D721Med (cell line): ENCODE measurements around the gene SKI.

Experiments
- DNase-seq: peaks from one replicate; pipeline ENCODE4 v3.0.0; 2011; ENCODE audit warnings: low spot score; ENCODE audit not compliant: insufficient read length
- FAIRE-seq: peaks from 2 replicates; lab custom pipeline; 2011; peaks lifted over from hg19 to GRCh38; lab: Jason Lieb, UNC
- TF ChIP-seq, protein P1 (sequence below): IDR thresholded peaks from 2 replicates; pipeline ENCODE4 v1.5.1; 2012; ENCODE audit warnings: mild to moderate bottlenecking, control low read depth; ENCODE audit not compliant: insufficient read depth; ENCODE audit errors: missing control alignments

SKI gene

DNA sequence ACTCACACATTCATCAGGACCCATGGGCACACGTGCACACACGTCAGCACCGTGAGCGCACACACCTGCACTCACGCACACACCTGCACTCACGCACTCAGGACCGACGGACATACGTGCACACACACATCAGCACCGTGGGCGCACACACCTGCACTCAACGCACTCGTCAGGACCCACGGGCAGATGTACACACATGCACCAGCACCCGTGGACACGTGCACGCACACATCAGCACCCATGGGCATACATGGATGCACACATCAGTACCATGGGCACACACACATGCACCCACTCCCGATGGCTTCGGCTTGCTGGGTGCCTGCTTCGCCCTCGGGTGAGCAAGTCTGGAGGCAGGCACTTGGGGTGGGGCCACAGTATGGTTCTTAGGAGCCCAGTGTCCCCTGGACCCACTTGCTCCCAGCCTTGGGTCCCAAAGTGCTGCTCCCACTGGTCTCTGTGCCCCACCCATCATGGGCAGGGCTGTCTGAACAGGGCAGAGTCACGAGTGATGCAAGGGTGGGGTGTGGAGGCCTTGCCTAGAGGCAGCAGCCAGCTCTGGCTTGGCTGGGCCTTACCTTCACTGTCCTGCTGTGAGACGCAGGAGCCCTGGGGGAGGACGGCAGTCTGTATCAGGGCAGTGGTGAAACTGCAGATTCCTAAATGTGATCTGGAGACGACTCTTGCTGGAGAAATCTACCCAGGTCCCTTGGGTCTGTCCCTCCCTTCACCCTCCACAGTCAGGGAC, 49.8 kb downstream of the SKI start:
- FAIRE-seq = no peak
- no peak for DNase-seq
- TF ChIP-seq, protein P1, sequence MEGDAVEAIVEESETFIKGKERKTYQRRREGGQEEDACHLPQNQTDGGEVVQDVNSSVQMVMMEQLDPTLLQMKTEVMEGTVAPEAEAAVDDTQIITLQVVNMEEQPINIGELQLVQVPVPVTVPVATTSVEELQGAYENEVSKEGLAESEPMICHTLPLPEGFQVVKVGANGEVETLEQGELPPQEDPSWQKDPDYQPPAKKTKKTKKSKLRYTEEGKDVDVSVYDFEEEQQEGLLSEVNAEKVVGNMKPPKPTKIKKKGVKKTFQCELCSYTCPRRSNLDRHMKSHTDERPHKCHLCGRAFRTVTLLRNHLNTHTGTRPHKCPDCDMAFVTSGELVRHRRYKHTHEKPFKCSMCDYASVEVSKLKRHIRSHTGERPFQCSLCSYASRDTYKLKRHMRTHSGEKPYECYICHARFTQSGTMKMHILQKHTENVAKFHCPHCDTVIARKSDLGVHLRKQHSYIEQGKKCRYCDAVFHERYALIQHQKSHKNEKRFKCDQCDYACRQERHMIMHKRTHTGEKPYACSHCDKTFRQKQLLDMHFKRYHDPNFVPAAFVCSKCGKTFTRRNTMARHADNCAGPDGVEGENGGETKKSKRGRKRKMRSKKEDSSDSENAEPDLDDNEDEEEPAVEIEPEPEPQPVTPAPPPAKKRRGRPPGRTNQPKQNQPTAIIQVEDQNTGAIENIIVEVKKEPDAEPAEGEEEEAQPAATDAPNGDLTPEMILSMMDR = no peak

DNA sequence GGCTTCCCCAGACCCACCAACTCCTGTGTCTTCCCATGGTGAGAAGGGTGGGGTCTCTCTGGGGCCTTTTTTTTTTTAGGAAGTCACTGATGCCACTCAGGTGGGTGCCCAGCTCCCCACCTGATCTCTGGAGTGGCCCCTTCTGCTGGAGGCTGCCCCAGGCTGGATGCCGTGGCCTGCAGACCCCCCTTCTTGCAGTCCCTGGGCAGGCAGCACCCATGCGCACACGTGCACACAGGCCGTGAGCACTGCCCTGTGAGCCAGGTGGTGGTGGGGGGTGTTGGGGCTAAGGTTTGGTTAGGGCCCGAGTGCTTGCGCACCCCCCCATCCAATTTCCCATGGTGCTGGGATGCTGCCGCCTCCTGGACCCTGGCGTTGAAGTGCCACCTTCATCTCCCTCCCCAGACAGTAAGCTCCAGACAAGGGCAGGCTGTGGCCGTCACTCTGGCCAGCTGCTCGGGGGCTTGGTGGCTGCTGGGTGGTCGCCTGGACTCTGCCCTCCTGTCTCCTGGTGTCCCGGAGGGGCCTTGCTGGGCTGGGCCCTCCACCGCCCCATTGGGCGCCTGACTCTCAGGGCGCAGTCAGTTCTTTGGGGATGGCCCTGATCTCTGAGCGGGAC, 50.6 kb downstream of the SKI start:
- TF ChIP-seq, protein P1 = no peak
- DNase-seq = no peak
- FAIRE-seq = no peak

DNA sequence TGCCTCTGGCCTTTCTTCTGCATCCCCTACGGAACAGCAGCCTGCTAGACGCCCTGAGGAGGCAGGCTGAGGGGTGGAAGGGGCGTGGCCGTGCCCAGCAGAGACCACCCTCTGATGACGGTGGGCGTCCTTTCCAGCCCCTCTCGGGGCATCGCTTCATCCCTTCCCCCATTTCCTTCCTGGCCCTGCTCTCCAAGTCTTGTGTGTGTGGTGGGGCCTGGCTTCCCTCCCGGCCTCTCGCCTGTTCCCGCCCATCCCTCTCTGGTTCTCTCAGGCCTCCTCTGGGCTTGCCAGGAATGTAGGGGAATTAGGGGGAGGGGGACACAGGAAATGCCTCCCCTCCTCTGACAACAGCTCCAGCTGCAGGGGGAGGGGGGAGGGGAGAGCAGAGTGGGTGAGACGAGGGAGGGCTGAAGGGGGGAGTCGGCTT, 51.1 kb downstream of the SKI start:
- FAIRE-seq (no peak), DNase-seq (no peak)
- TF ChIP-seq, protein P1 = no peak

DNA sequence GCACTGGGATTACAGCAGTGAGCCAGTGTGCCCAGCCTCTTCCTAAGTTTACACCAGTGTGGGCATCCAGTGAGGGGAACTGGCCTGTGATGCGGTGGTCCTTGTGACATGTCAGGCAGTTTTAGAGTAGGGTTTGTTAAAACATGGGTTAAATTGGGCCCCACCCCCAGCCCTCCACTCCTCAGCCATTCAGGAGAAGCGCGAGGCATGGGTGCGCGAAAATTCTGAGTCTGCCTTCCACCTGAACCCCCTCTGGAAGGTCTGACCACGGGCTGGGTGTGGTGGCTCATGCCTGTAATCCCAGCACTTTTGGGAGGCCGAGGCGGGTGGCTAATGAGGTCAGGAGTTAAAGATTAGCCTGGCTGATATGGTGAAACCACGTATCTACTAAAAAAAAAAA, 51.7 kb downstream of the SKI start:
- TF ChIP-seq, protein P1 = no peak
- no peak for DNase-seq
- FAIRE-seq = no peak

DNA sequence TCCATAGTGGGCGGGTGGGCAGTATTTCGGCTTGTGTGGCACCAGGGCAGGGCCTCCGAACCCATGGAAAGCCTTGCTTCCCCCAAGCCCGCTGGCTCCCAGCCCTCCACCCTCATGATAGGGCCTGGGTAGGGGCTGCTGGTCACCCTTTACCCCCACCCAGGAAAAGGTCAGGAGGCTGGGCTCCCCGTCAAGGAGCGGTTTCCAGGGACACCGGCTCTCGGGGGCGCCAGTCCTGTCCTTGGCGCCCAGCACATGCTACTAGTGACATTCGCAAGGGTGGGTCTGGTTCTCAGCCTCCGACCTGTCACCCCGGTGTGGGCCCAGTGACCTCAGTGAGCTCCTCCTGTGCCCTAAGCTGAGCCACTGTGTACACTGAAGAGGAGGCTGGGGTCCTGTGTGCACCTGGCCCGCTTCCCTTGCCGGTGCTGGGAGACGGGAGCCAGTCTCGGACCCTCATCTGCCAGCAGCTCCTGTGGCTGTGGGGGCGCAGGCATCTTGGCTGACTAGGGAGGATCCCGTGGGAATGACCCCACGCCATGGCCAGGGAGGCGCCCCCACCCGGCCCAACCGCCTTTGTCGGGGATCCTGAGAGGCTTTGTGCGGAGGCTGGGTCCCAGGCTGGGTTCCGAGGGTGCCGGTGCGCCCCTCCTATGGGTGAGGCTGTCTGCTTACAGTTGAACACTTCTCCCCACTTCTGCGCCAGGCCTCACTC, 54.6 kb downstream of the SKI start:
- DNase-seq = no peak
- TF ChIP-seq, protein P1 = no peak
- FAIRE-seq = no peak

DNA sequence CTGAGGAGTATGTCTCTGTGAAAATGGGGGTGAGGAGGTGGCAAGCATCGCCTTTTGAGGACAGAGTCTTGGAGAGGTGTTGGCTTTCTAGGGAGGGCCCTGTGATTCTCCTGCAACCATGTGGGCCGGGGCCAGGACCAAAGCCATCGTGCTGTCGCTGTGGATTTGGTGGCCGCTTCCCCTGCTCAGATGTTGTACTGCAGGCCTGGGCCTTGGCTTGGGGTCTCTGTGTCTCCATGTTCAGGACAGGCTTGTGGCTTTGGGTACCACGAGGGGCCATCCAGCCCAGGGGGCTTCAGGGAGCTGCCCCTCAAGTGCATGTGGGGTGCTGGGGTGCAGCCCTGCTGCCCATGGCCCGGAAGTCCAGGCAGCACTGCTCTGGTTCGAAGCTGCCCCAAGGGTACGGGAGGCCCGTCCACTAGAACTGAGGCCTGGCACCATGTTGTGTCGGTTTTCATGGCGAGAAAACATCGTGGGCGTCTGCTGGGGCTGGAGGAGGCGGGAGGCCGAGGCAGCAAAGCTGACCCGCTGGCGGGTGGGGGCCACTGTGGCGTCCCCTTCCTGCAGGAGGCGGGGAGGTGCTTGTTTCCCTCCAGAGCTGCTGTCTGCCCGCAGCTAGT, 55.4 kb downstream of the SKI start:
- TF ChIP-seq, protein P1 = no peak
- DNase-seq (no peak), FAIRE-seq (no peak)
